ENCODE measurements around the gene TDG. TPM values are rescaled to one million over a fixed set of nuclear protein-coding genes. Genes with fewer than 3 reads are reported as not detected.

TDG gene
- polyA plus RNA-seq, 2 of the 4 experiments (the other 2 are of a cell fraction): 28.7 to 65.4 TPM

GRCh38 chr12:103930787-103931735 lies 34.6 kb upstream of the TDG start:
- H3K27ac ChIP-seq: peak overlapping the region; percentile 92 to 94
- H3K4me2 ChIP-seq: peak overlapping the region; percentile 90
- peak overlapping the region; percentile 93 for H3K4me3 ChIP-seq
- CTCF ChIA-PET: interaction anchor here (1.0 to 1.7 kb wide), 2 partner anchors 23 to 160 kb away, joined by 3 to 7 read pairs; no protein-coding TSS in a partner anchor
- DNase-seq (ENCODE audit: low read depth in 1 of 2, low spot score in 1 of 2) (peak in 1 of 2 experiments; percentile 42), ATAC-seq (peak; percentile 10 to 28), FAIRE-seq (no peak)
- peaks cover 32% of the 10 kb centered on the region for H3K4me1 ChIP-seq
- WGBS (ENCODE audit: missing lambda C conversion rate): 3% methylated on average over 31 of the region's 37 CpGs
- H3K9me3 ChIP-seq: no peaks in the 10 kb centered on the region
- POLR2A ChIA-PET: interaction anchor here (0.6 to 2.5 kb wide), 5 partner anchors 13 to 79 kb away, joined by 3 to 43 read pairs (median 20); partner anchors contain the start of gene TDG
- TF ChIP-seq NR3C1 (IDR thresholded peaks at IDR 0.05): no peak
- no peak for TF ChIP-seq FOXS1 (CRISPR knock-in tag; IDR thresholded peaks at IDR 0.05)
- TF ChIP-seq HEYL (CRISPR knock-in tag; IDR thresholded peaks at IDR 0.05): no peak
- TF ChIP-seq PBX3 (IDR thresholded peaks at IDR 0.05): no peak
- no peak for TF ChIP-seq RARB (CRISPR knock-in tag; IDR thresholded peaks at IDR 0.05)
- TF ChIP-seq TFCP2L1 (CRISPR knock-in tag; IDR thresholded peaks at IDR 0.05): no peak
- TF ChIP-seq, protein P1, sequence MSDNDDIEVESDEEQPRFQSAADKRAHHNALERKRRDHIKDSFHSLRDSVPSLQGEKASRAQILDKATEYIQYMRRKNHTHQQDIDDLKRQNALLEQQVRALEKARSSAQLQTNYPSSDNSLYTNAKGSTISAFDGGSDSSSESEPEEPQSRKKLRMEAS (IDR thresholded peaks at IDR 0.05): peak; percentile 79
- no peak for TF ChIP-seq POLR2AphosphoS2 (conservative IDR thresholded peaks at IDR 0.05; ENCODE audit: low read length)
- peak; percentile 51 for TF ChIP-seq MAFK (IDR thresholded peaks at IDR 0.05; ENCODE audit: partially characterized antibody)
- TF ChIP-seq ZC3H11A (IDR thresholded peaks at IDR 0.05): no peak
- TF ChIP-seq, protein P2, sequence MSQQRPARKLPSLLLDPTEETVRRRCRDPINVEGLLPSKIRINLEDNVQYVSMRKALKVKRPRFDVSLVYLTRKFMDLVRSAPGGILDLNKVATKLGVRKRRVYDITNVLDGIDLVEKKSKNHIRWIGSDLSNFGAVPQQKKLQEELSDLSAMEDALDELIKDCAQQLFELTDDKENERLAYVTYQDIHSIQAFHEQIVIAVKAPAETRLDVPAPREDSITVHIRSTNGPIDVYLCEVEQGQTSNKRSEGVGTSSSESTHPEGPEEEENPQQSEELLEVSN (IDR thresholded peaks at IDR 0.05; ENCODE audit: borderline replicate concordance, low read depth): no peak
- peak; percentile 66; the same call in 1 of the 2 replicates for TF ChIP-seq PHF8 (IDR thresholded peaks at IDR 0.05; ENCODE audit: borderline replicate concordance, low read depth)
- TF ChIP-seq NFE2L2 (conservative IDR thresholded peaks at IDR 0.05; ENCODE audit: low read length): no peak
- TF ChIP-seq, protein P3, sequence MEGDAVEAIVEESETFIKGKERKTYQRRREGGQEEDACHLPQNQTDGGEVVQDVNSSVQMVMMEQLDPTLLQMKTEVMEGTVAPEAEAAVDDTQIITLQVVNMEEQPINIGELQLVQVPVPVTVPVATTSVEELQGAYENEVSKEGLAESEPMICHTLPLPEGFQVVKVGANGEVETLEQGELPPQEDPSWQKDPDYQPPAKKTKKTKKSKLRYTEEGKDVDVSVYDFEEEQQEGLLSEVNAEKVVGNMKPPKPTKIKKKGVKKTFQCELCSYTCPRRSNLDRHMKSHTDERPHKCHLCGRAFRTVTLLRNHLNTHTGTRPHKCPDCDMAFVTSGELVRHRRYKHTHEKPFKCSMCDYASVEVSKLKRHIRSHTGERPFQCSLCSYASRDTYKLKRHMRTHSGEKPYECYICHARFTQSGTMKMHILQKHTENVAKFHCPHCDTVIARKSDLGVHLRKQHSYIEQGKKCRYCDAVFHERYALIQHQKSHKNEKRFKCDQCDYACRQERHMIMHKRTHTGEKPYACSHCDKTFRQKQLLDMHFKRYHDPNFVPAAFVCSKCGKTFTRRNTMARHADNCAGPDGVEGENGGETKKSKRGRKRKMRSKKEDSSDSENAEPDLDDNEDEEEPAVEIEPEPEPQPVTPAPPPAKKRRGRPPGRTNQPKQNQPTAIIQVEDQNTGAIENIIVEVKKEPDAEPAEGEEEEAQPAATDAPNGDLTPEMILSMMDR (IDR thresholded peaks at IDR 0.05): no peak
- TF ChIP-seq, protein P4, sequence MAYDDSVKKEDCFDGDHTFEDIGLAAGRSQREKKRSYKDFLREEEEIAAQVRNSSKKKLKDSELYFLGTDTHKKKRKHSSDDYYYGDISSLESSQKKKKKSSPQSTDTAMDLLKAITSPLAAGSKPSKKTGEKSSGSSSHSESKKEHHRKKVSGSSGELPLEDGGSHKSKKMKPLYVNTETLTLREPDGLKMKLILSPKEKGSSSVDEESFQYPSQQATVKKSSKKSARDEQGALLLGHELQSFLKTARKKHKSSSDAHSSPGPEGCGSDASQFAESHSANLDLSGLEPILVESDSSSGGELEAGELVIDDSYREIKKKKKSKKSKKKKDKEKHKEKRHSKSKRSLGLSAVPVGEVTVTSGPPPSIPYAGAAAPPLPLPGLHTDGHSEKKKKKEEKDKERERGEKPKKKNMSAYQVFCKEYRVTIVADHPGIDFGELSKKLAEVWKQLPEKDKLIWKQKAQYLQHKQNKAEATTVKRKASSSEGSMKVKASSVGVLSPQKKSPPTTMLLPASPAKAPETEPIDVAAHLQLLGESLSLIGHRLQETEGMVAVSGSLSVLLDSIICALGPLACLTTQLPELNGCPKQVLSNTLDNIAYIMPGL (CRISPR knock-in tag; IDR thresholded peaks at IDR 0.05; ENCODE audit: borderline replicate concordance): no peak
- TF ChIP-seq MYC (IDR thresholded peaks at IDR 0.05; ENCODE audit: borderline replicate concordance, low read length): no peak
- TF ChIP-seq ESRRA (IDR thresholded peaks at IDR 0.05; ENCODE audit: borderline replicate concordance, low read length): no peak
- TF ChIP-seq ZNF302 (CRISPR knock-in tag; IDR thresholded peaks at IDR 0.05): no peak
- no peak for TF ChIP-seq CBX8 (IDR thresholded peaks at IDR 0.05)
- TF ChIP-seq BHLHE40 (IDR thresholded peaks at IDR 0.05; ENCODE audit: low read depth, low read length): no peak
- no peak for TF ChIP-seq NPAS2 (CRISPR knock-in tag; IDR thresholded peaks at IDR 0.05; ENCODE audit: borderline replicate concordance)
- no peak for TF ChIP-seq KDM5A (IDR thresholded peaks at IDR 0.05)
- TF ChIP-seq EHF (CRISPR knock-in tag; IDR thresholded peaks at IDR 0.05): no peak
- TF ChIP-seq BCL3 (IDR thresholded peaks at IDR 0.05): no peak
- no peak for TF ChIP-seq GATA3 (IDR thresholded peaks at IDR 0.05; ENCODE audit: borderline replicate concordance)

Measured in A549 (cell line).